Measurements from ENCODE around the gene GPR15. TPM values are rescaled to one million over a fixed set of nuclear protein-coding genes. Genes with fewer than 3 reads are reported as not detected.

The GPR15 gene
- total and polyA plus RNA-seq, 10 of the 15 experiments (the other 5 are each of a cell fraction or from before 2014, with no cell fraction given), result 70.7 to 150 (median 115) TPM

DNA sequence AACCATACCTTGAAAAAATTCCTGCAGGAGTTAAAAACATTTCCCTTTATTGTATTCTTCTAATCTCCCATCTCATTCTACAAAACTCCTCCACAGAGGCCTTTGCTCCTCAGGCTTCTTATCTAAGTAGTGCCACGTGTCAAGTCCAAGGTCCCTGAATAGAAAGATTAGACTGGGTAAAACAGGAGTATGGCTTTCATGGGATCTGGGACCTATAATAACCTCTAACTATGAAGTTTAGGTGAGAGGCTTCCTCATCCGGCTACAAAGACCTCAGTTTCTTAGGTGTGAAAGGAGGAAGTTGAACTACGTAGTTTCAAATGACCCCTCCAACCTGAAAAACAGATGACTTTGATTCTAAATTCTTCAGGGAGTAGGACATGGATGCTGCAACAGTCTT is 20.0 kb downstream of the GPR15 start:
- BruUV-seq (replicated peaks), result no TSS peak
- Histone ChIP-seq H3K9ac (ENCODE audit: control insufficient read depth, insufficient read depth, low read length) (peak overlapping the region; percentile 94), H3K27ac (ENCODE audit: control insufficient read depth, insufficient read depth) (peak overlapping the region; percentile 100), H3K79me2 (ENCODE audit: control insufficient read depth, insufficient read depth, low read length) (peaks cover 93% of the 10 kb centered on the region), H3K27me3 (replicated peaks in 1 of 2; ENCODE audit: control insufficient read depth in 2 of 2, insufficient read depth in 2 of 2, low read length in 1 of 2) (no peaks in the 10 kb centered on the region), H4K20me1 (ENCODE audit: control insufficient read depth, insufficient read depth) (no peaks in the 10 kb centered on the region), H3K4me2 (ENCODE audit: control insufficient read depth, insufficient read depth) (peak overlapping the region; percentile 57), H3K4me3 (peak overlapping the region; percentile 73; the same call in 1 of the 2 replicates), H3K36me3 (ENCODE audit: control insufficient read depth in 2 of 2, insufficient read depth in 2 of 2, low read length in 1 of 2) (no peaks in the 10 kb centered on the region), H3K4me1 (ENCODE audit: control insufficient read depth, insufficient read depth, low read length) (peaks cover 23% of the 10 kb centered on the region), H3K9me3 (replicated peaks; ENCODE audit: control insufficient read depth, insufficient read depth, low read length) (no peaks in the 10 kb centered on the region), H2AFZ (ENCODE audit: control insufficient read depth, low read depth, low read length) (no peak overlapping the region)
- in situ Hi-C loops (cut with MboI) (no loop called here), intact Hi-C loops (cut with micrococcal nuclease; ENCODE audit: unreplicated experiment) (loop anchor here (10.0 kb wide), 1 partner anchor 863 kb away; no protein-coding TSS in a partner anchor)
- ChIA-PET POLR2A (interaction anchor here (0.9 to 23.2 kb wide), 5 partner anchors 10 to 28 kb away, joined by 3 to 350 read pairs (median 7); partner anchors contain the start of gene GPR15), RAD21 (ENCODE audit: unreplicated experiment) (interaction anchor here (0.9 to 20.2 kb wide), 7 partner anchors 8 to 31 kb away, joined by 3 to 511 read pairs (median 7); partner anchors contain the start of genes CLDND1 and GPR15), CTCF (interaction anchor here (1.1 to 2.7 kb wide), 3 partner anchors 10 to 15 kb away, joined by 3 to 14 read pairs (median 9); no protein-coding TSS in a partner anchor), SMC1A (ENCODE audit: uncharacterized antibody, unreplicated experiment) (interaction anchor here (0.7 to 23.6 kb wide), 6 partner anchors 11 to 29 kb away, joined by 3 to 603 read pairs (median 28); partner anchors contain the start of genes CLDND1 and GPR15)
- WGBS (ENCODE audit: insufficient coverage, insufficient replicate concordance, low lambda C conversion rate, missing lambda C conversion rate), result 2% methylated on average over 3 of the region's 3 CpGs
- DNase-seq (ENCODE audit: low read depth, low spot score) (no peak), FAIRE-seq (no peak), ATAC-seq (peak; percentile 15)
- no peak for TF ChIP-seq MEF2B (IDR thresholded peaks at IDR 0.05; ENCODE audit: partially characterized antibody, poor library complexity, severe bottlenecking)
- TF ChIP-seq FOXM1 (IDR thresholded peaks at IDR 0.05; ENCODE audit: low read depth, low read length), result peak; percentile 10
- peak; percentile 53; the same call in 1 of the 2 replicates for TF ChIP-seq SPI1 (IDR thresholded peaks at IDR 0.05; ENCODE audit: borderline replicate concordance, insufficient read depth, low read depth, low read length)
- TF ChIP-seq SIX5 (IDR thresholded peaks at IDR 0.05; ENCODE audit: low read depth, low read length, severe bottlenecking), result no peak
- TF ChIP-seq, protein P1, sequence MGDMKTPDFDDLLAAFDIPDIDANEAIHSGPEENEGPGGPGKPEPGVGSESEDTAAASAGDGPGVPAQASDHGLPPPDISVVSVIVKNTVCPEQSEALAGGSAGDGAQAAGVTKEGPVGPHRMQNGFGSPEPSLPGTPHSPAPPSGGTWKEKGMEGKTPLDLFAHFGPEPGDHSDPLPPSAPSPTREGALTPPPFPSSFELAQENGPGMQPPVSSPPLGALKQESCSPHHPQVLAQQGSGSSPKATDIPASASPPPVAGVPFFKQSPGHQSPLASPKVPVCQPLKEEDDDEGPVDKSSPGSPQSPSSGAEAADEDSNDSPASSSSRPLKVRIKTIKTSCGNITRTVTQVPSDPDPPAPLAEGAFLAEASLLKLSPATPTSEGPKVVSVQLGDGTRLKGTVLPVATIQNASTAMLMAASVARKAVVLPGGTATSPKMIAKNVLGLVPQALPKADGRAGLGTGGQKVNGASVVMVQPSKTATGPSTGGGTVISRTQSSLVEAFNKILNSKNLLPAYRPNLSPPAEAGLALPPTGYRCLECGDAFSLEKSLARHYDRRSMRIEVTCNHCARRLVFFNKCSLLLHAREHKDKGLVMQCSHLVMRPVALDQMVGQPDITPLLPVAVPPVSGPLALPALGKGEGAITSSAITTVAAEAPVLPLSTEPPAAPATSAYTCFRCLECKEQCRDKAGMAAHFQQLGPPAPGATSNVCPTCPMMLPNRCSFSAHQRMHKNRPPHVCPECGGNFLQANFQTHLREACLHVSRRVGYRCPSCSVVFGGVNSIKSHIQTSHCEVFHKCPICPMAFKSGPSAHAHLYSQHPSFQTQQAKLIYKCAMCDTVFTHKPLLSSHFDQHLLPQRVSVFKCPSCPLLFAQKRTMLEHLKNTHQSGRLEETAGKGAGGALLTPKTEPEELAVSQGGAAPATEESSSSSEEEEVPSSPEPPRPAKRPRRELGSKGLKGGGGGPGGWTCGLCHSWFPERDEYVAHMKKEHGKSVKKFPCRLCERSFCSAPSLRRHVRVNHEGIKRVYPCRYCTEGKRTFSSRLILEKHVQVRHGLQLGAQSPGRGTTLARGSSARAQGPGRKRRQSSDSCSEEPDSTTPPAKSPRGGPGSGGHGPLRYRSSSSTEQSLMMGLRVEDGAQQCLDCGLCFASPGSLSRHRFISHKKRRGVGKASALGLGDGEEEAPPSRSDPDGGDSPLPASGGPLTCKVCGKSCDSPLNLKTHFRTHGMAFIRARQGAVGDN (IDR thresholded peaks at IDR 0.05), result peak; percentile 91
- TF ChIP-seq RUNX3 (IDR thresholded peaks at IDR 0.05; ENCODE audit: low read length), result no peak
- peak; percentile 25; the same call in 1 of the 2 replicates for TF ChIP-seq BCL11A (IDR thresholded peaks at IDR 0.05; ENCODE audit: low read depth, low read length)
- no peak for TF ChIP-seq HCFC1 (IDR thresholded peaks at IDR 0.05; ENCODE audit: low read length)
- no peak; the same call in 1 of the 2 replicates for TF ChIP-seq SMAD5 (IDR thresholded peaks at IDR 0.05; ENCODE audit: low read depth)
- TF ChIP-seq, protein P2, sequence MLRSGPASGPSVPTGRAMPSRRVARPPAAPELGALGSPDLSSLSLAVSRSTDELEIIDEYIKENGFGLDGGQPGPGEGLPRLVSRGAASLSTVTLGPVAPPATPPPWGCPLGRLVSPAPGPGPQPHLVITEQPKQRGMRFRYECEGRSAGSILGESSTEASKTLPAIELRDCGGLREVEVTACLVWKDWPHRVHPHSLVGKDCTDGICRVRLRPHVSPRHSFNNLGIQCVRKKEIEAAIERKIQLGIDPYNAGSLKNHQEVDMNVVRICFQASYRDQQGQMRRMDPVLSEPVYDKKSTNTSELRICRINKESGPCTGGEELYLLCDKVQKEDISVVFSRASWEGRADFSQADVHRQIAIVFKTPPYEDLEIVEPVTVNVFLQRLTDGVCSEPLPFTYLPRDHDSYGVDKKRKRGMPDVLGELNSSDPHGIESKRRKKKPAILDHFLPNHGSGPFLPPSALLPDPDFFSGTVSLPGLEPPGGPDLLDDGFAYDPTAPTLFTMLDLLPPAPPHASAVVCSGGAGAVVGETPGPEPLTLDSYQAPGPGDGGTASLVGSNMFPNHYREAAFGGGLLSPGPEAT (IDR thresholded peaks at IDR 0.05; ENCODE audit: low read depth), result no peak
- no peak for TF ChIP-seq ESRRA (IDR thresholded peaks at IDR 0.05; ENCODE audit: low read length)
- TF ChIP-seq RFX5 (IDR thresholded peaks at IDR 0.05; ENCODE audit: low read depth, low read length), result no peak
- no peak for TF ChIP-seq JUNB (IDR thresholded peaks at IDR 0.05)
- no peak for TF ChIP-seq SP1 (IDR thresholded peaks at IDR 0.05; ENCODE audit: low read depth, low read length)
- TF ChIP-seq, protein P3, sequence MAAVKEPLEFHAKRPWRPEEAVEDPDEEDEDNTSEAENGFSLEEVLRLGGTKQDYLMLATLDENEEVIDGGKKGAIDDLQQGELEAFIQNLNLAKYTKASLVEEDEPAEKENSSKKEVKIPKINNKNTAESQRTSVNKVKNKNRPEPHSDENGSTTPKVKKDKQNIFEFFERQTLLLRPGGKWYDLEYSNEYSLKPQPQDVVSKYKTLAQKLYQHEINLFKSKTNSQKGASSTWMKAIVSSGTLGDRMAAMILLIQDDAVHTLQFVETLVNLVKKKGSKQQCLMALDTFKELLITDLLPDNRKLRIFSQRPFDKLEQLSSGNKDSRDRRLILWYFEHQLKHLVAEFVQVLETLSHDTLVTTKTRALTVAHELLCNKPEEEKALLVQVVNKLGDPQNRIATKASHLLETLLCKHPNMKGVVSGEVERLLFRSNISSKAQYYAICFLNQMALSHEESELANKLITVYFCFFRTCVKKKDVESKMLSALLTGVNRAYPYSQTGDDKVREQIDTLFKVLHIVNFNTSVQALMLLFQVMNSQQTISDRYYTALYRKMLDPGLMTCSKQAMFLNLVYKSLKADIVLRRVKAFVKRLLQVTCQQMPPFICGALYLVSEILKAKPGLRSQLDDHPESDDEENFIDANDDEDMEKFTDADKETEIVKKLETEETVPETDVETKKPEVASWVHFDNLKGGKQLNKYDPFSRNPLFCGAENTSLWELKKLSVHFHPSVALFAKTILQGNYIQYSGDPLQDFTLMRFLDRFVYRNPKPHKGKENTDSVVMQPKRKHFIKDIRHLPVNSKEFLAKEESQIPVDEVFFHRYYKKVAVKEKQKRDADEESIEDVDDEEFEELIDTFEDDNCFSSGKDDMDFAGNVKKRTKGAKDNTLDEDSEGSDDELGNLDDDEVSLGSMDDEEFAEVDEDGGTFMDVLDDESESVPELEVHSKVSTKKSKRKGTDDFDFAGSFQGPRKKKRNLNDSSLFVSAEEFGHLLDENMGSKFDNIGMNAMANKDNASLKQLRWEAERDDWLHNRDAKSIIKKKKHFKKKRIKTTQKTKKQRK (IDR thresholded peaks at IDR 0.05; ENCODE audit: low read depth, low read length), result no peak
- TF ChIP-seq STAT3 (IDR thresholded peaks at IDR 0.05; ENCODE audit: low read depth, low read length), result peak; percentile 5; the same call in 1 of the 2 replicates

Data from GM12878 (cell line).